ENCODE results near the gene AZI2. TPM values are rescaled to one million over a fixed set of nuclear protein-coding genes. Genes with fewer than 3 reads are reported as not detected.

Gene AZI2, protein sequence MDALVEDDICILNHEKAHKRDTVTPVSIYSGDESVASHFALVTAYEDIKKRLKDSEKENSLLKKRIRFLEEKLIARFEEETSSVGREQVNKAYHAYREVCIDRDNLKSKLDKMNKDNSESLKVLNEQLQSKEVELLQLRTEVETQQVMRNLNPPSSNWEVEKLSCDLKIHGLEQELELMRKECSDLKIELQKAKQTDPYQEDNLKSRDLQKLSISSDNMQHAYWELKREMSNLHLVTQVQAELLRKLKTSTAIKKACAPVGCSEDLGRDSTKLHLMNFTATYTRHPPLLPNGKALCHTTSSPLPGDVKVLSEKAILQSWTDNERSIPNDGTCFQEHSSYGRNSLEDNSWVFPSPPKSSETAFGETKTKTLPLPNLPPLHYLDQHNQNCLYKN
- total RNA-seq (10 to 100 TPM; 46.6 to 53.8 TPM), polyA plus RNA-seq (ENCODE audit: insufficient read depth, low read depth, low replicate concordance) (56.9 TPM)
- long read RNA-seq, donor 1, full-length matches to known transcripts: 33 of 38 reads
- long read RNA-seq, donor 1, partial matches to known transcripts: 5 of 38 reads
- long read RNA-seq, donor 1, other reads (novel, unspliced or antisense): 0 of 38 reads
- long read RNA-seq, donor 2, full-length matches to known transcripts: 15 of 15 reads
- long read RNA-seq, donor 2, partial matches to known transcripts: 0 of 15 reads
- long read RNA-seq, donor 2, other reads (novel, unspliced or antisense): 0 of 15 reads

DNA sequence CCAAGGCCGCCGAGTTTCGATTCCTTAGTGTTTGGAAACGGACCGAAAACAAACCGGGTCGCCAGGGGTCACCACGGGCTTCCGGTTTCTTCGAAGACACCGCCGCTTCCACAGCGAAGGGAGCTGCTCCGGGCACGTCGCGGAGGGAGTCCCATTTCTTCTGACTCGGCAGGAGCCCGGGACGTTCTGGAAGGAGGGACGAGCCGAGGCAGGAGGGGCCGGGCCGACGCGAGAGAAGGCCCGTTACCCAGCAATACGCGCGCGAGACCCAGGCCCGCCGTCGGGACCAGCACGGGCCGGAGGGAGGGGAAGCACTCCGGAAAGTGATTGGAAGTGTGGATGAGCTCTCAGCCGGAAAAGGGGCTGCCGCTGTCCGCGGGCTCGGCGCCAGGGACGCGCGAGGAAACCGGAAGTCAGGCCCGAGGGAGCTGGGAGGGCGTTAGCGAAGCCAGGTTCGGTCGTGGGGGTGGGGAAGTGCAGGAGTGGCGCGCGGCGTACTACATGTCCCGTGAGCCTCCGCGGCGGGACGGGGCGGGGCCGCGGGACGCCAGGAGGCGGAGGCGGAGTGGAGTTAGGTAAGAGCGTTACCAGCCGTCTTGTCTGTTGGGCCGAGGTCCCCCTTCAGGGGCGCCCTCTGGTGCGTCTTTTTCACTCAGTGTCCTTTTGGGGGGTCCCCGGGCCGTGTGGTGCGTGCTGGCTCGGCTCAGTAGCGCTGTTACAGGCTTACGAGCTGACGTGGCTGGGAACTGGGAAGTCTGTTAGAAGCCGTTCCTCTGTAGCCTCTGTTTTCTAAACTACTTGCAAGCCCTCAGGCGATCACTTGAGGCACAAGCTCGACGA, at the start of gene AZI2, which contains the start of gene ZCWPW2:
AZI2 (minus strand) TSS at position 196 of the 840 bp plus-strand sequence. CDS start 8,207 bp downstream, outside the sequence.
ZCWPW2 (plus strand) TSS at position 93 of the 840 bp plus-strand sequence. CDS start 64,348 bp downstream, outside the sequence.
- intact Hi-C loops (cut with DNase I; ENCODE audit: low total_unique reads): loop anchor here (5.0 kb wide), 1 partner anchor 637 kb away; no protein-coding TSS in a partner anchor
- peaks cover 6% of the 10 kb centered on the region for H3K4me1 ChIP-seq
- WGBS, 2 donors: 0 to 1% methylated on average over 37 to 82 of the region's 83 CpGs

DNA sequence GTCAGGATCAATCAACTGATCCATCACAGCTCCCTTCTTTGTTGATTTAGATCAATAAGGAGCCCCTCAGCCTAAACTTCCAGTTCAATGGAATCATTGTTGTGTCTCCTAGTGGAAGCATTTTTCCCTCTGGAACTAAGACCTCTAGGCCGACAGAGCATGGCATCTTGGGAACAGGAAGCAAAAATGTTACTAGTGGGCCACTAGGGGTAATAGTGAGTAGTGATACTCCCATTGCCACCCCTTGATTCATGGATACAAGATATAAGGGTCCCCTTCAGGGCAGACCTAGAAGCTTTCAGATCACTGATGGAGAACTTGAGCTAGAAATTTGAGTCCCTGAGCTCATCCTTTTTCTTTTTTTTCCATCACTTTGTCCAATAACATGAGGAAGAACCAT, 40.4 kb upstream of the AZI2 start:
- WGBS, 2 donors: 86 to 92% methylated on average over 1 of the region's 1 CpG
- intact Hi-C loops (cut with DNase I; ENCODE audit: low total_unique reads): no loop called here
- H3K36me3 ChIP-seq (ENCODE audit: low read depth, missing control alignments): no peaks in the 10 kb centered on the region

More for the DNA sequence above, at the start of gene AZI2, which contains the start of gene ZCWPW2:
- H3K36me3 ChIP-seq (ENCODE audit: low read depth, missing control alignments): no peaks in the 10 kb centered on the region
- H3K4me3 ChIP-seq: peak within 1 kb of the TSS; percentile 81 to 96
- H3K27ac ChIP-seq: peak within 1 kb of the TSS; percentile 99
- peak; percentile 97 for DNase-seq
- no peaks in the 10 kb centered on the region for H3K9me3 ChIP-seq
- H3K27me3 ChIP-seq: no peaks in the 10 kb centered on the region
- peak; percentile 77 for TF ChIP-seq POLR2A (IDR thresholded peaks at IDR 0.05)
- TF ChIP-seq, protein P1, sequence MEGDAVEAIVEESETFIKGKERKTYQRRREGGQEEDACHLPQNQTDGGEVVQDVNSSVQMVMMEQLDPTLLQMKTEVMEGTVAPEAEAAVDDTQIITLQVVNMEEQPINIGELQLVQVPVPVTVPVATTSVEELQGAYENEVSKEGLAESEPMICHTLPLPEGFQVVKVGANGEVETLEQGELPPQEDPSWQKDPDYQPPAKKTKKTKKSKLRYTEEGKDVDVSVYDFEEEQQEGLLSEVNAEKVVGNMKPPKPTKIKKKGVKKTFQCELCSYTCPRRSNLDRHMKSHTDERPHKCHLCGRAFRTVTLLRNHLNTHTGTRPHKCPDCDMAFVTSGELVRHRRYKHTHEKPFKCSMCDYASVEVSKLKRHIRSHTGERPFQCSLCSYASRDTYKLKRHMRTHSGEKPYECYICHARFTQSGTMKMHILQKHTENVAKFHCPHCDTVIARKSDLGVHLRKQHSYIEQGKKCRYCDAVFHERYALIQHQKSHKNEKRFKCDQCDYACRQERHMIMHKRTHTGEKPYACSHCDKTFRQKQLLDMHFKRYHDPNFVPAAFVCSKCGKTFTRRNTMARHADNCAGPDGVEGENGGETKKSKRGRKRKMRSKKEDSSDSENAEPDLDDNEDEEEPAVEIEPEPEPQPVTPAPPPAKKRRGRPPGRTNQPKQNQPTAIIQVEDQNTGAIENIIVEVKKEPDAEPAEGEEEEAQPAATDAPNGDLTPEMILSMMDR (IDR thresholded peaks at IDR 0.05): no peak

DNA sequence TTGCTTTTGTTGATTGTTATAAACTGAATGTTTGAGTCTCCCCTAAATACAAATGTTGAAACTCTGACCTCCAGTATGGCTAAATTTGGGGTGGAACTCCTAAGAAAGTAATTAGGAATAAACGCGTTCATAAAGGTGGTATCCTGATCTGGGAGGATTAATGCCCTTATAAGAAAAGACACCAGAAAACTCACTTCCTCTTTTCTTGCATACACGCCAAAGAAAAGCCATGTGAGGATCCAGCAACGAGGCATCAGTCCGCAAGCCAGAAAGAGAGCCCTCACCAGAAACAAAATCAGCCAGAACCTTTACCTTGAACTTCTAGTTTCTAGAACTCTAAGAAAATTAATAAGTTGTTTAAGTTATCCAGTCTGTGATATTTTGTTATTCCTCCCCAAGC, 37.4 kb upstream of the AZI2 start:
- no peaks in the 10 kb centered on the region for H3K9me3 ChIP-seq
- 92 to 93% methylated on average over 5 of the region's 5 CpGs for WGBS, 2 donors
- H3K4me1 ChIP-seq: no peaks in the 10 kb centered on the region
- H3K36me3 ChIP-seq (ENCODE audit: low read depth, missing control alignments): no peaks in the 10 kb centered on the region
- H3K27ac ChIP-seq: no peak overlapping the region
- intact Hi-C loops (cut with DNase I; ENCODE audit: low total_unique reads): no loop called here
- H3K4me3 ChIP-seq: no peak overlapping the region
- DNase-seq: no peak
- no peaks in the 10 kb centered on the region for H3K27me3 ChIP-seq
- no peak for TF ChIP-seq POLR2A (IDR thresholded peaks at IDR 0.05)
- TF ChIP-seq, protein P1 (IDR thresholded peaks at IDR 0.05): no peak

More for the DNA sequence above, 40.4 kb upstream of the AZI2 start:
- DNase-seq: no peak
- Histone ChIP-seq H3K9me3 (no peaks in the 10 kb centered on the region), H3K27ac (no peak overlapping the region), H3K4me1 (no peaks in the 10 kb centered on the region), H3K27me3 (no peaks in the 10 kb centered on the region), H3K4me3 (no peak overlapping the region)
- TF ChIP-seq, protein P1 (IDR thresholded peaks at IDR 0.05): no peak
- TF ChIP-seq POLR2A (IDR thresholded peaks at IDR 0.05): no peak

DNA sequence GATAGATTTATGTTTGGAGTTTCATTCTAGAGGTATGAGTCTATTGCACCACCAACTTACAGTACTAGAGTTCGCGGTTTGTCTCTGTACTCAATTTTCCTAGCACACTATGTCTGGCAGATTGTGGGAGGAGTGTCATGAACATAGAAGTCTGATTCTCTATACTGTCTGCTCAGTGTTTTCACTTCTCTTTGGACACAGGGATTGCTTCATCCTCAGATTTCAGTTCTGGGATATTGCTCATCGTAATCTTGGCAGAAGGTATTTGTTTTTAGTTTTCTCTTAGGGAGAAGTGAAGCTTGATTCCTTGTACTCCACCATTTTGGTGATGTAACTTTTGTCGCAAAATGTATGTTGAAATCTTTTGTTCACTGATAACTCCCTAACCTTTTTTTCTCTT, 27.8 kb upstream of the AZI2 start:
- TF ChIP-seq, protein P1 (IDR thresholded peaks at IDR 0.05): no peak
- TF ChIP-seq POLR2A (IDR thresholded peaks at IDR 0.05): no peak
- 87 to 96% methylated on average over 4 of the region's 4 CpGs for WGBS, 2 donors
- Histone ChIP-seq H3K4me1 (no peaks in the 10 kb centered on the region), H3K36me3 (ENCODE audit: low read depth, missing control alignments) (no peaks in the 10 kb centered on the region), H3K9me3 (no peaks in the 10 kb centered on the region), H3K27ac (no peak overlapping the region), H3K27me3 (no peaks in the 10 kb centered on the region), H3K4me3 (no peak overlapping the region)
- DNase-seq: no peak
- intact Hi-C loops (cut with DNase I; ENCODE audit: low total_unique reads): no loop called here

Measured in testis (tissue), 5 donors.